Neuronal stem cell (in vitro differentiated cells): ENCODE results near the gene KSR2.
"Not testable (repeated sequence)": the region's sequence is repeated elsewhere in the genome, so short reads cannot be mapped to it uniquely, and the experiment has no call there.

Experiments used
- DNase-seq: peaks from one replicate; pipeline ENCODE4 v3.0.0-alpha.2; 2013; ENCODE audit warnings: low spot score
- H2AFZ ChIP-seq: one replicate; pipeline ENCODE4 v1.6.1; 2013; ENCODE audit warnings: mild to moderate bottlenecking, low read length, inconsistent platforms
- H2AK5ac ChIP-seq: 2 replicates; pipeline ENCODE4 v1.6.1; 2013; ENCODE audit warnings: low read depth, mild to moderate bottlenecking, inconsistent platforms, low read length, moderate library complexity, mixed read lengths
- H2BK120ac ChIP-seq: 2 replicates; pipeline ENCODE4 v1.6.1; 2013; ENCODE audit warnings: low read depth, mild to moderate bottlenecking, inconsistent platforms, low read length, moderate library complexity, mixed read lengths
- H2BK12ac ChIP-seq: one replicate; pipeline ENCODE4 v1.6.1; 2013; ENCODE audit warnings: low read length, inconsistent platforms
- H2BK15ac ChIP-seq: 2 replicates; pipeline ENCODE4 v1.6.1; 2013; ENCODE audit warnings: mild to moderate bottlenecking, low read length, inconsistent platforms, mixed read lengths
- H2BK5ac ChIP-seq: one replicate; pipeline ENCODE4 v1.6.1; 2013; ENCODE audit warnings: inconsistent platforms, mild to moderate bottlenecking, low read length, moderate library complexity
- H3K14ac ChIP-seq: one replicate; pipeline ENCODE4 v1.6.1; 2013; ENCODE audit warnings: low read length, inconsistent platforms
- H3K18ac ChIP-seq: 2 replicates; pipeline ENCODE4 v1.6.1; 2013; ENCODE audit warnings: low read length, inconsistent platforms
- H3K23ac ChIP-seq: 2 replicates; pipeline ENCODE4 v1.6.1; 2013; ENCODE audit warnings: low read depth, mild to moderate bottlenecking, mixed read lengths, low read length, inconsistent platforms; ENCODE audit not compliant: poor library complexity
- H3K27ac ChIP-seq: replicated peaks from 3 replicates; pipeline ENCODE4 v1.5.1; 2013; ENCODE audit warnings: low read length, inconsistent platforms
- H3K27me3 ChIP-seq, 3 experiments: 2 replicates each; pipeline ENCODE4 v1.6.1; 2013; ENCODE audit warnings: low read length in 3 of 3, mild to moderate bottlenecking in 2 of 3, inconsistent platforms in 1 of 3, low read depth in 1 of 3, mixed read lengths in 1 of 3, moderate library complexity in 1 of 3; ENCODE audit not compliant: control insufficient read depth in 3 of 3, insufficient read depth in 3 of 3
- H3K36me3 ChIP-seq, 2 donors: replicated peaks in 1 of 2; 2 replicates each; pipeline ENCODE4 v1.6.1; 2013; ENCODE audit warnings: low read length in 2 of 2; ENCODE audit not compliant: control insufficient read depth in 2 of 2, insufficient read depth in 2 of 2
- H3K4ac ChIP-seq: 2 replicates; pipeline ENCODE4 v1.6.1; 2013; ENCODE audit warnings: inconsistent platforms, mild to moderate bottlenecking, low read length, moderate library complexity
- H3K4me1 ChIP-seq, 2 donors: 1 replicate in 1 of 2; 2 replicates in 1 of 2; pipeline ENCODE4 v1.6.1; 2013; ENCODE audit warnings: low read length in 2 of 2, low read depth in 1 of 2; ENCODE audit not compliant: control insufficient read depth in 2 of 2, insufficient read depth in 1 of 2
- H3K4me2 ChIP-seq: one replicate; pipeline ENCODE4 v1.6.1; 2013; ENCODE audit warnings: mild to moderate bottlenecking, low read length, inconsistent platforms; ENCODE audit not compliant: insufficient read depth, poor library complexity, severe bottlenecking
- H3K4me3 ChIP-seq, 2 donors: 2 replicates each; pipeline ENCODE4 v1.5.1; 2013; ENCODE audit warnings: low read length in 2 of 2, mild to moderate bottlenecking in 2 of 2, inconsistent platforms in 1 of 2, moderate library complexity in 1 of 2
- H3K79me1 ChIP-seq: one replicate; pipeline ENCODE4 v1.6.1; 2013; ENCODE audit warnings: low read depth, mild to moderate bottlenecking, inconsistent platforms, low read length, moderate library complexity
- H3K9ac ChIP-seq: one replicate; pipeline ENCODE4 v1.6.1; 2013; ENCODE audit warnings: mild to moderate bottlenecking, low read depth, low read length, inconsistent platforms; ENCODE audit not compliant: poor library complexity
- H3K9me3 ChIP-seq, 2 donors: replicated peaks in 1 of 2; 2 replicates each; pipeline versions ENCODE3 to v1.6.1; 2013; ENCODE audit warnings: low read length in 2 of 2, mild to moderate bottlenecking in 2 of 2, inconsistent platforms in 1 of 2, low read depth in 1 of 2, mixed read lengths in 1 of 2, moderate library complexity in 1 of 2; ENCODE audit not compliant: control insufficient read depth in 2 of 2, insufficient read depth in 1 of 2
- H4K8ac ChIP-seq: one replicate; pipeline ENCODE4 v1.6.1; 2013; ENCODE audit warnings: low read depth, mild to moderate bottlenecking, inconsistent platforms, low read length, moderate library complexity
- H4K91ac ChIP-seq: one replicate; pipeline ENCODE4 v1.6.1; 2013; ENCODE audit warnings: low read length, low read depth, mild to moderate bottlenecking, inconsistent platforms; ENCODE audit not compliant: poor library complexity
- WGBS, 2 donors: extraction: QIAGEN DNeasy Blood & Tissue Kit; methylation state at CpG; one replicate each; pipeline ENCODE4 v1.1.7; 2013; ENCODE audit warnings: missing lambda C conversion rate in 2 of 2, mixed read lengths in 1 of 2; ENCODE audit not compliant: insufficient read length in 2 of 2, insufficient replicate concordance in 1 of 2; ENCODE audit errors: extremely low coverage in 2 of 2; 5-methylcytosine and 5-hydroxymethylcytosine counted together

Gene KSR2

GRCh38 chr12:117876436-117876816 lies 92.4 kb downstream of the KSR2 start:
- H3K27ac ChIP-seq: no peak overlapping the region
- H3K4ac ChIP-seq: no peak overlapping the region
- no peak for DNase-seq

GRCh38 chr12:117875744-117876435 lies 92.9 kb downstream of the KSR2 start:
- peak; percentile 83 for DNase-seq
- Histone ChIP-seq H3K79me1 (no peaks in the 10 kb centered on the region), H3K36me3 (no peaks in the 10 kb centered on the region), H3K18ac (no peak overlapping the region), H3K4me1 (peaks cover 5 to 8% of the 10 kb centered on the region in 2 donors), H3K14ac (no peak overlapping the region), H4K91ac (no peak overlapping the region), H2AK5ac (no peak overlapping the region), H3K9me3 (no peaks in the 10 kb centered on the region), H4K8ac (no peak overlapping the region), H3K4me3 (no peak overlapping the region), H3K27ac (no peak overlapping the region), H3K9ac (no peak overlapping the region), H2AFZ (peak overlapping the region; percentile 79), H3K4ac (no peak overlapping the region), H3K27me3 (no peaks in the 10 kb centered on the region), H2BK12ac (no peak overlapping the region), H3K23ac (no peak overlapping the region), H3K4me2 (peak overlapping the region; percentile 35), H2BK5ac (no peak overlapping the region), H2BK15ac (no peak overlapping the region), H2BK120ac (no peak overlapping the region)
- WGBS, 2 donors: no CpG with 5 or more reads among the region's 29 CpGs

More at GRCh38 chr12:117876436-117876816, 92.4 kb downstream of the KSR2 start:
- no peak overlapping the region for H2BK5ac ChIP-seq
- H3K27me3 ChIP-seq: no peaks in the 10 kb centered on the region
- H2AFZ ChIP-seq: peak overlapping the region; percentile 79
- H3K36me3 ChIP-seq: no peaks in the 10 kb centered on the region
- no peak overlapping the region for H2BK12ac ChIP-seq
- WGBS, 2 donors: no CpG with 5 or more reads among the region's 3 CpGs
- no peak overlapping the region for H3K14ac ChIP-seq
- no peaks in the 10 kb centered on the region for H3K79me1 ChIP-seq
- H2BK15ac ChIP-seq: no peak overlapping the region
- H3K18ac ChIP-seq: no peak overlapping the region
- no peak overlapping the region for H4K8ac ChIP-seq
- H3K9ac ChIP-seq: no peak overlapping the region
- H3K23ac ChIP-seq: no peak overlapping the region
- no peak overlapping the region for H2BK120ac ChIP-seq
- H3K4me1 ChIP-seq: peaks cover 5 to 8% of the 10 kb centered on the region in 2 donors
- H3K9me3 ChIP-seq: no peaks in the 10 kb centered on the region
- H2AK5ac ChIP-seq: no peak overlapping the region
- H3K4me2 ChIP-seq: peak overlapping the region; percentile 35
- no peak overlapping the region for H3K4me3 ChIP-seq
- no peak overlapping the region for H4K91ac ChIP-seq

- Histone ChIP-seq H2BK120ac (no peak overlapping the region), H3K36me3 (no peaks in the 10 kb centered on the region), H2BK15ac (no peak overlapping the region), H3K4me3 (no peak overlapping the region), H3K27ac (no peak overlapping the region), H3K79me1 (no peaks in the 10 kb centered on the region), H3K23ac (no peak overlapping the region), H3K4me2 (no peak overlapping the region), H4K8ac (no peak overlapping the region), H3K27me3 (no peaks in the 10 kb centered on the region), H2AK5ac (no peak overlapping the region), H2BK12ac (no peak overlapping the region), H3K4ac (no peak overlapping the region), H3K18ac (no peak overlapping the region), H4K91ac (no peak overlapping the region), H2BK5ac (no peak overlapping the region), H2AFZ (no peak overlapping the region), H3K9me3 (no peaks in the 10 kb centered on the region), H3K4me1 (peaks cover 6 to 8% of the 10 kb centered on the region in 2 donors), H3K9ac (no peak overlapping the region), H3K14ac (no peak overlapping the region)
- no CpG with 5 or more reads among the region's 19 CpGs for WGBS, 2 donors
- DNase-seq: peak; percentile 68
Observed at GRCh38 chr12:117874842-117875434, 93.9 kb downstream of the KSR2 start.

GRCh38 chr12:117874198-117874597 lies 94.6 kb downstream of the KSR2 start:
- not testable (repeated sequence) for H3K14ac ChIP-seq, H4K8ac ChIP-seq, H3K23ac ChIP-seq, H2BK12ac ChIP-seq, H2BK120ac ChIP-seq, H3K27me3 ChIP-seq, H2AK5ac ChIP-seq, H3K9ac ChIP-seq, H3K18ac ChIP-seq, H3K4me2 ChIP-seq, H3K4ac ChIP-seq, H2AFZ ChIP-seq, H2BK5ac ChIP-seq, DNase-seq, H3K9me3 ChIP-seq, H3K36me3 ChIP-seq, H2BK15ac ChIP-seq, H3K27ac ChIP-seq, H4K91ac ChIP-seq, H3K79me1 ChIP-seq, H3K4me3 ChIP-seq
- peaks cover 8 to 12% of the 10 kb centered on the region in 2 donors for H3K4me1 ChIP-seq
- WGBS, 2 donors: no CpG with 5 or more reads among the region's 3 CpGs
